GM13976 (cell line): ENCODE data around the gene FOCAD.

Source experiments
- DNase-seq: peaks from one replicate; pipeline ENCODE4 v3.0.0; 2012; ENCODE audit warnings: low spot score
- CTCF ChIP-seq: IDR thresholded peaks from 2 replicates; pipeline ENCODE4 v1.5.1; 2012; ENCODE audit warnings: borderline replicate concordance, mild to moderate bottlenecking; ENCODE audit not compliant: insufficient read depth; ENCODE audit errors: extremely low read depth, missing control alignments, control extremely low read depth
- in situ Hi-C: fragments of 300-500 bp; cut with MboI; formaldehyde crosslinking; loops from one replicate; pipeline ENCODE4 v1.12.0; 2022; ENCODE audit warnings: low sequenced_read_pairs, mixed read lengths, inconsistent platforms; ENCODE audit not compliant: unreplicated experiment

Gene FOCAD

GRCh38 chr9:20754556-20754955, 70.5 kb downstream of the FOCAD start:
- in situ Hi-C loops: no loop called here
- no peak for TF ChIP-seq CTCF
- no peak for DNase-seq

GRCh38 chr9:20760246-20760891, 76.3 kb downstream of the FOCAD start:
- TF ChIP-seq CTCF: no peak
- in situ Hi-C loops: no loop called here
- no peak for DNase-seq

GRCh38 chr9:20770947-20771346, 86.9 kb downstream of the FOCAD start:
- no peak for DNase-seq
- in situ Hi-C loops: no loop called here
- TF ChIP-seq CTCF: no peak

- no peak for TF ChIP-seq CTCF
- in situ Hi-C loops: no loop called here
- no peak for DNase-seq
These were observed 87.7 kb downstream of the FOCAD start for GRCh38 chr9:20771729-20772128.

- TF ChIP-seq CTCF: no peak
- no peak for DNase-seq
- in situ Hi-C loops: no loop called here
These were observed 91.6 kb downstream of the FOCAD start for GRCh38 chr9:20775683-20776082.

- no peak for DNase-seq
- in situ Hi-C loops: no loop called here
- TF ChIP-seq CTCF: no peak
These were observed 97.0 kb downstream of the FOCAD start for GRCh38 chr9:20781092-20781491.
